ENCODE results near the gene CHID1. TPM values are rescaled to one million over a fixed set of nuclear protein-coding genes. Genes with fewer than 3 reads are reported as not detected.

CHID1 gene
- polyA plus RNA-seq, 12 donors: 45.9 to 70.1 (median 58.2) TPM; not detected in 1

DNA sequence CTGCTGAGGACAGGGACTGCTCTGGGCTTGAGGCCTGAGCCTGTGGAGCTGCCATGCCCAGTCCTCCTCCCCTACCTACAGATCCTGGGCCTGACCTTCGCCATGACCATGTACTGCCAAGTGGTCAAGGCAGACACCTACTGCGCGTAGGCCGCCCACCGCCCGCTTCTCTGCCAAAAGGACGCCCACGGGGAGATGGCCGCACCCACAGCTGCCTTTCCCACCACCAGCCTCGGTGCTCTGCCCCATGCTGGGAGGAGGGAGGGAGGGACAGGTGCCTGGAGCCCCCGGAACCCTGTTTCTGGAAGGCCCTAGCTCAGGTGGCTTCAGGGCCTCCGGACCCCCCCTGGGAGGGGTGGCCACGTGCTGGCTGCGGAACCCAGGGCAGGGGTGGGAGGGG is 44.1 kb downstream of the CHID1 start:
- DNase-seq: no peak

DNA sequence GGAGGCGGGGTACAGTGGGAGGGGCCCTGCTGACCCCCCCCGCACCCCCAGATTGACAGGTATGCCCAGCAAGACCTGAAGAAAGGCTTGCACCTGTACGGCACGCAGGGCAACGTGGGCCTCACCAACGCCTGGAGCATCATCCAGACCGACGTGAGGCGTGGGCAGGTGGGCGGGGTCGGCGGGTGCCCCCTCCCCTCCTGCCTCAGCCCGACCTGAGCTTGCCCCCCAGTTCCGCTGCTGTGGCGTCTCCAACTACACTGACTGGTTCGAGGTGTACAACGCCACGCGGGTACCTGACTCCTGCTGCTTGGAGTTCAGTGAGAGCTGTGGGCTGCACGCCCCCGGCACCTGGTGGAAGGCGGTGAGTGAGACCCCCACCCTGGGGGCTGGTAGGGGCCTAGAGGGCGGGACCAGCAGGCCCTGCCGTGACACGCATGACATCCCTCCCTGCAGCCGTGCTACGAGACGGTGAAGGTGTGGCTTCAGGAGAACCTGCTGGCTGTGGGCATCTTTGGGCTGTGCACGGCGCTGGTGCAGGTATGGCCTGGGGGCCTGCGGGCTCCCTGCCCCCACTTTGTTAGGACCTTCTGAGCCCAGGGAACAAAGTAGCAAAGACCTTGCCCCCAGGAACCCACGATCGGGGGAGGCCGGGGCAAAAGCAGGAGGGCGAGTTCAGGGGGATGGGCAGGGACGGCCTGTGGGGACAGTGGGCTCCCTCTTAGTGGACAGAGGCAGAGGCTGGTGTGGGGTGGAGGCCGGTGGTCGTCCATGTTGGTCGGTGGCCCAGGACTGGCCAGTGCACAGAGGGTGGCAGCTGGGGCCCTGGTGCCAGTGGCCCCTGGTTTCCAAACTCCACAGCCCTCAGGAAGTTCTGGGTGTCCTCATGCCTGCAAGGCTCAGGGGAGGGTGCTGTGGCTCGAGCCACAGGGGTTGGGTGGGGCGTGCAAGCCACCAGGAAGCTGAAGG is 44.9 kb downstream of the CHID1 start:
- DNase-seq: no peak

DNA sequence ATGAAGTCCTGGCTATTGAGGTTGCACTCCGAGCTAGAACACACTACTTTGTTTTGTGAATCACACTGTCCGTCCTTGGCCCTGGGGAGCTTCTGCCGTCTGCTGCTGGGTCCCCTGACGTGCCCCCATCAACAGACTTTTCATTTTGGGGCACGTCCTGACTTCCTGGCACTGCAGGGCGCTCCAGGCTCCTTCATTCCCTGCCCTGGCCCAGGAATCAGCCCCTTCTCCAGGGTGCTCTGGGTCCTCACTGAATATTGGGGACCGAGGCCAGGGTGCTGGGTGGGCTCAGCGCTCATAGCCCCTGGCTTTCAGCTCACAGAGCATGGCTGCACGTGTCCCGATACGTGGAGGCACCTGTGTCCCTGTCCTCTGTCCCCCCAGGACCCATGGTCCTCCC is 45.7 kb downstream of the CHID1 start:
- DNase-seq: no peak

DNA sequence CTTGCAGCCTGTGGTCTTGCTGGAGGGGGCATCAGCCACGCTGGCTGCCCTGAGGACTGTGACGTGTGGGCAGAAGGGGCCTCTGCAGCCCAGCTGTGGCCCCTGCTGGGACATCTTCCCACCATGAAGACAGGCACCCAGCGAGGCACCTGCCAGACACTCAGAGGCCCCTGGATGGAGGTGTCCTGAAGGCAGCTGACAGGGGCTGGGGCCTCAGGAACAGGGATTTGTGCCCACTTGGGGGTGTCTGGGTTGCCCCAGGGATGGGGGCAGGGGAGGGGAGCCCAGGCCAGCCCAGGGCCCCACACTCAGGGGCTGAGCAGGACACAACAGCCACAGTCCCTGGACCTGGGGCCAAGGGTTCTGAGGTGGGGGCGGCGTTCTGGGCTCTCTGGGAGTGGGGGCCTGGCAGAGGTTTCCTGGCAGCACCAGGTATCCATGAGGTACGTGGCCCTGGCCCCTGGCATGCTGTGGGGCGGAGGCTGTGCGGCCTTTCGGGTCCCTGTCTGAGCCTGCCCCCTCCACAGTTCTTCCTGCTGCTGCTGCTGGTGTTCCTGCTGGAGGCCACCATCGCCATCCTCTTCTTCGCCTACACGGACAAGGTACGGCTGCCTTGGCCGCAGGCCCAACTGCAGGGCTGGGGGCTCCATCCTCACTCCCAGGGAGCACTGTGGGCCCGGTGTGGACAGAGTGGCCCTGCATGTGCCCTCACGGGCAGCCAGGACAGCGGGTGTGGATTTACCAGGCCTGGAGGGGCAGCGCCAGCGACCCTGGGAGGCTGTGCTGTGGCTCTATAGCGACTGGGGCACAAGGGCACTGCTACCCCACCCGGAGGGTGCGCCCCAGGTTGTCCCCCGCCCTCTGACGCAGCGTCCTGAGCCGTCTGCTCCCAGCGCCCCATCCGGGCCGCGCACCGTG is 46.4 kb downstream of the CHID1 start:
- no peak for DNase-seq

DNA sequence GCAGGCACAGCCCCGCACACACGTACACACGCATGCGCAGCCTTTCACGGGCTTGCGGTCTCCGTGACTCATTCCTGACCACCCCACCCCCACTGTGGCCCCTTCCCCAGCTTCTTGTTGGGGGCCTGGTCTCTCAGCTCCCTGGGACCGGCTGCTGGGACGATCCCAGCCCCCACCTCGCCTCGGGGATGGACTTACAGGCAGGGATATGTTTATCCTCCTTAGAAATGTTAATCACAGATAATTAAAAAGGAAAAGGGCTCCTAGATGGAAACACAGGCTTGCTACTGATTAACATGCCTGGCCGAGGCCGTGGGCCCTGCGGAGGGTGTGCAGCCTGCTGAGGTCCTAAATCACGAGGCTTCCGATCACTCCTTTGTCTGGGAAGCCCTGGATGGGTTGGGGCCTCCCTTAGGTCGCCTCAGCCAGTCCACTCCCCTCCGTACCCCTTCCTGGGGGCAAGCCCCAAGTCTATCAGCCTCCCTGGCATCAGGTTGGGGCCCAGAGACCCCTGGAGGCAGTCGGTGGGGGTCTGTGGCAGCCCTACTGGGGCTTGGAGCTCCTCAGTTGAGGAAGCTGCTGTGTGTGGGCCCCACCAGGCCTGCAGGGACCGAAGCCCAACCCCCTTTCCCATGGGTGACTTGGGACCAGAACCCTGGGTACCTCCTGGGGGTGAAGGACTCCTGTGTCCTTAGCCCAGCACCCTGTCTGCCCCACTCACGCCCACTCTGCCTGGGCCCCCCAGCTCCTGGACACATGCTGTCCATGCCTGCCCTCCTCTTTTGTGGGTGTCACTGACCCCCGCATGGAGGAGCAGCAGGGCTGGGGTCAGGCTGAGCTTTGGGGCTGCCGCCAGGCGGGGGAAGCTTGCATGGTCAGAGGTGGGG is 47.3 kb downstream of the CHID1 start:
- DNase-seq: no peak

DNA sequence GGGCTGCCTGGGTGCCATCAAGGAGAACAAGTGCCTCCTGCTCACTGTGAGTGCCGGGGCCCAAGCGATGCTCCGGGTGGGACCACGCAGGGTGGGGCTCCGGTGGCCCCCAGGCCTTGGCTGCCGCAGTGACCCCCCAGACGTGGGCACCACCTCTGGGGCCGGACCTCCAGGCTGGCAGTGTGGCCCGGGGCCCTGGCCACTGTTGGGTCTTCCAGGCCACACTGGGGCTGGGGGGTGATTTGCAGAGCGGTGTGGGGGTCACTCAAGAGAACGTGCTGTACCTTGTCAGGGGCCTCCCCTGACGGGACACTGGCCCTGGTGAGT is 48.0 kb downstream of the CHID1 start:
- no peak for DNase-seq

DNA sequence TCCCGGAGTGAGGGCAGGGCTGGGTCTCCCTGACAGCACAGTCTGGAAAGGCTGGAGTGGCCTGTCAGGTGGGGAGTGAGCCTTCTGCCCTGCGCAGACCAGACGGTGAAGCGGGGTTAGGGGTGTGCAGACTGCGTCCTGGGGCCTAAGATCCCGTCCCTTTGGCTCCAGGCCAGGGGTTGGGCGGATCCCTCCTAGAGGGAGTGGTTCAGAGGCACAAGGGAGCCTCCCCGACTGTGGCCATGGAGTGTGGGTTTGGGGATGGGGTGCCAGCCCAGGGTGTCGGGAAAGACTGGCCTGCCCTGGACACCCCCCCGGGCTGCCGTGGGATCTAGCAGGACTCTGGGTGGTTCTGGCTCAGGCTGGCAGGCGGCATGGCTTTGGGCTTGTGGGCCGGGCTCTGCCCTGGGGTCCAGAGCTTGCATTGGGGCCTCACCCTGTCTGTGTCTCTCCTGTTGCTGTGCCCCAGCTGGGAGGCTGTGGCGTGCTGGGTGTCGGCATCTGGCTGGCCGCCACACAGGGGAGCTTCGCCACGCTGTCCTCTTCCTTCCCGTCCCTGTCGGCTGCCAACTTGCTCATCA is 48.4 kb downstream of the CHID1 start:
- no peak for DNase-seq

DNA sequence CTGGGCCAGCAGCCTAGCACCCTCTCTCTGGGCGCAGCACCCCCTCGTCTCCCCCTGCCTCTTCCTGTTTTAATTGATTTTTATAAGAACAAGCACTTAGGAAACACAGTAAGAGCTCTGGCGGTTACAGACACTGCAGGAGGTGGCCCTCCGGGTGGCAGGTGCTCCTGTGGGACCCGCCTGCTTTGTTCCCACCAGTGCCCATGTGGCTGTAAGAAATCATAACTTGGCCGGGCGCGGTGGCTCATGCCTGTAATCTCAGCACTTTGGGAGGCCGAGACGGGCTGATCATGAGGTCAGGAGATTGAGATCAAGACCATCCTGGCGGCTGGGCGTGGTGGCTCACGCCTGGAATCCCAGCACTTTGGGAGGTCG is 49.5 kb downstream of the CHID1 start:
- DNase-seq: no peak

DNA sequence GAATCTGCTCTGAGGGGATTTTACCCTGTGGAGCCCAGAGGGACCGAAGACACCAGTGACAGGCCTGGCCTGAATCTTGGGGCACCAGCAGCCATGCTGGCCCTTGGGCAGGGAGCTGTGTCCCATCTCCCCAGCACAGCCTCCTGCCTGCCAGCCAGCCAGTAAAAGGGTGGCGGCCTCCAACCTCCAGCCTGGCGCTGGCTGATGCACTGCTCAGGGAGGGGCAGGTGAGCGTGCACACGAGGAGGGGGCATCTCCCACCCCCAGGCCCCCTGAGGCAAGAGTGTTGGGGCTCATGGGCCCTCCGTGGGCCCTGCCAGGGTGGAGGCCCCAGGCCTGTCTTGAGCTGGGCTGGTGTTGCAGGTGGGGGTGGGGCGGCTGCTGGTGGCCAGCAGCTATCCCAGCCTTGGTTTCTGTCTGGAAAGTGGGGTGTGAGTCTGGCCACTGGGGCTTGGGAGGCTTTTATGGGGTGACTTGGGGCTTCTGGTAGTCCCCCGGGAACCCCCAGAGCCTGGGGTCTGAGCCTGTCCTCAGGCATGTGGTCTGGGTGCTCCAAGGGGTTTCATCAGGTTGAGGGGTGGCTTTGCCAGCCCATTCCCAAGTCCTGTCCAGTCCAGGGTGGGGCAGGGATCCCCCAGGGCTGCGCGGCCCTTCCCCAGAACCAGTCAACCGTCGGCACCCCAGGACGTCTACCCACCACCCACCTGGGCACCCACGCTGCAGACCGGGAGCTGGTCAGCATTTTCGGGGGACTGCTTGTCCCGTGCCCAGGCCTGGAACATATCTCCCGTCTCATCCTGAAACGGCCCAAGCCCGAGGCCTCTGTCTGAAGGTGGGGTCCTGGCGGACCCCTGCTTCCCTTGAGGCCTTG is 50.1 kb downstream of the CHID1 start:
- no peak for DNase-seq

DNA sequence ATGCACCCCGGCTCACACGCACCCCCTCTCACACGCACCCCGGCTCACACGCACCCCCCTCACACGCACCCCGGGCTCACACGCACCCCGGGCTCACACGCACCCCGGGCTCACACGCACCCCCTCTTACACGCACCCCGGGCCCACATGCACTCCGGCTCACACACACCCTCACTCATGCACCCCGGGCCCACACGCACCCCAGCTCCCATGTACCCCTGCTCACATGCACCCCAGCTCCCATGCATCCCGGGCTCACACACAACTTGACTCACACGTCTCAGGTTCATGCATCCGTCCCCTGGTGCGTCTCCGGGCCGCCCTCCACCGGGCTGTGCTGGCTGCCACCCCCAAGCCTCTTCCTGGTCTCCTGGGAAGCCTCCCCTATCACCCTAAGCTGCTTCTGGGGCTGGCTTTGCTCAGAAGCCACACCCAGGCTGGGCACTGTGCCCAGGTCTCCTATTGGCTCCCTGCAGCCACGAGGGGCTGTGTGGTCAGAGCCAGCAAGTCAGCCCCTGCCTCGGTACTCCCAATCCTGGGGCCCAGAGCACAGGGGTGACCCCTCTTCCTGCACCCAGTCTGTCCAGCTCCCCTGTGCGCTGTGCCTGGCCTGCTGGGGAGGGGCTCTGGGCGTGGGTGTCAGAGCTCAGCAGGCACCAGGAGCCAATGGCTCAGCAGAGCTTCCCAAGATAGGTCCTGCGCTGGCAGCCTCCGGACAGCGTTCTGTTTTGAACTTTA is 51.0 kb downstream of the CHID1 start:
- peak; percentile 78 for DNase-seq

DNA sequence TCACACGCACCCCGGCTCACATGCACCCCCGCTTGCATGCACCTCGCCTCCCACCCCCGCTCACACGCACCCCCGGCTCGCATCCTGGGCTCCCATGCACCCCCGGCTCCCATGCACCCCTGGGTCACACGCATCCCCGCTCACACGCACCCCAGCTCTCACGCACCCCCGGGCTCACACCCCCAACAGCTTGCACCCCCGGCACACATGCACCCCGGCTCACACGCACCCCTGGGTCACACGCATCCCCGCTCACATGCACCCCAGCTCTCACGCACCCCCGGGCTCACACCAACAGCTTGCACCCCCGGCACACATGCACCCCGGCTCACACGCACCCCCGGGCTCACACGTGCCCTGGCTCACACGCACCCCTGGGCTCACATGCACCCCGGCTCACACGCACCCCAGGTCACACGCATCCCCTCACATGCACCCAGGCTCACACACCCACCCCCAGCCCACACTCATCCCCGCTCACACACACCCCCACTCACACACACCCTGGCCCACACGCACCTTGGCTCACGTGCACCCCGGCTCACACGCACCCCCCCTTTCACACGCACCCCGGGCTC is 51.8 kb downstream of the CHID1 start:
- no peak for DNase-seq

DNA sequence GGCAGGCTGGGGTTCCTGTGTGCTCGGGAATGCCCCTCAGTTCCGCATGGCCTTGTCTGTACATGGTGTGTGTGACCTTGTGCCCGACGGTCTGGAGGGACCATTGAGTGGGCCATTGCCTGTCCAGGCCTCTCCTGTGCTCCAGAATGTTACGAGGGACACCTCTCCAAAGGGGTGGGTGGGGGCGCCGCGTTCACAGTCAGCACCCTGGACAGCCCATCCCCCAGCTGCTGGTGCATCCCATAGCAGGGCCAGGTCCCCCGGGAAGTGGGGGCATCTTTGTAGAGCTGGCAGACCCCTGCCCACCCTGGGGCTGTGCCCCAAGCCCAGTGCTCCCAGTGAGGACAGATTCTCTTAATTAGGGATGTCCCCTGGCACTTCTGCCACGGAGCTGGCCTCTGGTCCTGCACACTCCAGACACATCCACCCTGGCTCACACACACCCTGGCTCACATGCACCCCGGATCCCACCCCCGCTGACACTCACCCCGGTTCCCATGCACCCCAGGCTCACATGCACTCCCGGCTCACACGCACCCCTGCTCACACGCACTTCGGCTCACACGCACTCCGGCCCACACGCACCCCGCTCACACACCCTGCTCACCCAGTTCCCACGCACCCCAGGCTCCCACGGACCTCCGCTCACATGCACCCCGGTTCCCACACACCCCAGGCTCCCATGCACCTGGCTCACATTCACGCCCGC is 52.4 kb downstream of the CHID1 start:
- DNase-seq: no peak

DNA sequence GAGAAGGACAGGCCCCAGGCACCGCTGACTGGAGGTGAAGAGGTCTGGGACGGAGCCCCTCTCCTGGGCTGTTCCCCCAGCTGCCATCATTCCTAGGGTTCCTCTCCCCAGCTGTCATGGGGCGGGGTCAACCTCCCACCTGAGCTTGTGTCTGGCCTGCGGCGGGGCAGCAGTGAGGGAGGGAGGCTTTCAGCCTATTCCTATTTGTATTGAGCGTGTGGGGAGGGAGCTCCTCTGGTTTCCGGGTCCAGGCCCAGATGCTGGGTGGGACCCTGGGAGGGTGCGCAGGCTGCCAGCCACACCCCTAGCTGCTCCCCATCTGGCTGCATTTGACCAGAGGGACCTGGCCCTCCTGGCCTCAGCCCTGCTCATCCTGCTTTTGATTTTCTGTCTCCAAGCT is 54.2 kb downstream of the CHID1 start:
- no peak for DNase-seq

DNA sequence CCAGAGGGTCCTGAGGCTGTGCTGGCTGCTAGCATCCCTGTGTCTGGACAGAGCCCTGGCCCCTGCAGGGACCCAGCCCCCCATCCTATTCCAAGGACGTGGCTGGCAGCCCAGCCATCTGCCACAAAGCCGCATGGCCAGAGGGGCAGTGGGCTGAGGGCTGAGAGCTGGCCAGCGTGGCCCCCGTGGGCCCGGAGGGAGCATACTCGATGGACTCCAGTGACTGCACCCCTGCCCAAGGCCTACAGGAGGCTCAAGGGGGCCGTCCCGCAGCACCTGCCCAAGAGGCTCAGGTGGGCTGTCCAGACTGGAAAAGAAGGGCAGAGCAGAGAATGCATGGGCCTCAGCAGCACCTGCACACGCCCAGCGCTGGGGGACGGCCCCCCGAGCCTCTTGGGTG is 54.8 kb downstream of the CHID1 start:
- DNase-seq: no peak

DNA sequence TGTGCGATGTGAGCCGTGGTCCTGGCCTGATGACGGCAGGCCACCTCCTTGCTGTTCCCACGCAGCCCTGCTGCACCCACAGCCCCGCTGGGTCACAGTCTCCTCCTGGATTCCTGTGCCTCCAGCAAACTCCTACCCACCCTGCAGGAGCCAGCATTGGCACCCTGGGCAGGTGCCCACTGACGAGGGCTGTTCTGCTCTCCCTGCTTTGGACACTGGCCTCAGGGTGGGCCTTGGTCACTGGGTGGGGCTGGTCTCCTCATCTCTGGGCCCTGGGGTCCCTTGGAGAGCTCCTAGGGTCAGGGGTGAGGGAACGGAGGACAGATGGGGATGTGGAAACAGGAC is 55.3 kb downstream of the CHID1 start:
- no peak for DNase-seq

DNA sequence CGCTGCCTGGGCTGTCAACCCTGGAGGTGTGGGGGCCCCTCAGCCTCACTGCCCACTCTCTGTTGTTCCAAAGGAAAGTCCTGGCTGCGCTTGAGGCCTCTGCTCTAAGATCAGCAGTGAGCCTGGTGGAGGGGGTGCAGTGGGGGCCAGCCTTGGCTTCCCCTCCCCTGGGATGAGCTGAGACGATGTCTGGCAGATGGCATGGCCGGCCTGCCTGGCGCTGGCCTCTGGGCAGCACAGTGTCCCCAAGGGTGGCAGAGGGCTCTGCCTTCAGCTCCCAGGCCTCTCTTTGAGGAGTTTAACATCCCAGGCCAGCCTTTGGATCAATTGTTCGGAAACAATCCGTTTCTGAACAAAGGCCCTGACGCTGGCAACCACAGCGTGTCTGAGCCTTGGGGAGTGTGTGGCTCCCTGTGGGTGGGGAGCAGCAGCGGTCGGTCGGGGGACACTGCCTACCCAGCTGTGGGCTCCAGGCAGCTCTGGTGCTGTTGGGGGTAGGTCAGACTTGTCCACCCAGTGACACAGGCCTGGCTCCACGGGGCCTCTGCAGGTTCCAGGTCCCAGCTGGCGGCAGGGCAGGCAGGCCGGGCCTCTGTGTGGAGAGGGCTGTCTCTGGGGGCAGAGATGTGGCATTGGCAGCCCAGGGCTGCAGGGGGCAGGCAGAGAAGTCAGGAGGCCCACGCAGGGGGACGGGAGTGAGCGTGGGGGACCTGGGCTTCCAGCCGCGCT is 55.8 kb downstream of the CHID1 start:
- no peak for DNase-seq

DNA sequence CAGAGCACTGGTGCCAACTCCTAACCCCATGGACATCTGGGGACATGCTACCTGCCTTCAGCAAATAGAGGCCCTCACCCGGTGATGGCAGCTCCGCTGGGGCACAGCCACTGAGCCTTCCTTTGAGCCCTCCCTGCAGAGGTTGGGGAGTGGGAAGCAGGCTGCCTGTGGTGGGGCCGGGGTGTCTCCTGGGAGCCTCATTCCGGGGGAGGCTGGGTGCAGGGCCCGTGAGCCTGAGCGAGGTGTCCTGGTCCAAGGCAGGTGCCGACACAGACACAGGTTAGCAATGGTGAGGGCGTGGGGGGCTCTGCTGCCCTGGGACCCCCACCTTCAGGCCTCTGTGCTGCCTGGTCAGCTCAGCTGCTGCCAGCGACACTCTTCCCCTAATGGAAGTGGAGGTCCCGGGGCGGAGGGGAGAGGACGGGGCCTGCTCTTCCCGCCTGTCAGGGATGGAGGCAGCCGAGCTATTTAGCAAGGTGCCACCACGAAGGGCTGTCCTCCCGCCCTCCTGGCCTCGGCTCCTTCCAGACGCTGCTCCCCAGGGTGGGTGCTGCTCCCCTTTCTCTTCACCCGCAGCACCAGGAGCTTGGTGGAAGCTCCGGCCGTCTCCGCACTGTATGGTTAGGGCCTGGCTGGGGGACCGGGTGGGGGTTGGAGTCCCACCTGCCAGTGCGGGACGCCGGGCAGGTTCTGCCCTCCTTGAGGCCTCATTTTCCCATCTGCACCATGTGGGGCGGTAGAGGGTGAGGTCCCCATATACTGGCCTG is 56.7 kb downstream of the CHID1 start:
- no peak for DNase-seq

All from muscle of arm (tissue), 12 donors.